ENCODE results near the gene TBX2. TPM values are rescaled to one million over a fixed set of nuclear protein-coding genes. Genes with fewer than 3 reads are reported as not detected.
"Not testable (repeated sequence)": the region's sequence is repeated elsewhere in the genome, so short reads cannot be mapped to it uniquely, and the experiment has no call there.

Gene TBX2
- total RNA-seq, 4 donors from 2014 or later, result 2.2 to 3.1 (median 2.8) TPM

- no peak for DNase-seq (ENCODE audit: low spot score in 2 of 2)
- 60% methylated on average over 9 of the region's 10 CpGs for WGBS
- no peaks in the 10 kb centered on the region for H3K4me1 ChIP-seq
- no peak overlapping the region for H3K4me3 ChIP-seq
- no peak overlapping the region for H3K27ac ChIP-seq
- TF ChIP-seq EP300 (IDR thresholded peaks at IDR 0.05), result no peak
- TF ChIP-seq POLR2AphosphoS5 (IDR thresholded peaks at IDR 0.05), result no peak
- TF ChIP-seq CTCF (IDR thresholded peaks at IDR 0.05), result no peak
- no peak for TF ChIP-seq POLR2A (IDR thresholded peaks at IDR 0.05)
- H3K9me3 ChIP-seq, result no peaks in the 10 kb centered on the region
- peaks cover 52% of the 10 kb centered on the region for H3K27me3 ChIP-seq
- H3K36me3 ChIP-seq, result no peaks in the 10 kb centered on the region
These were observed 24.5 kb downstream of the TBX2 start for GRCh38 chr17:61423967-61424649.

GRCh38 chr17:61425682-61426481, 26.2 kb downstream of the TBX2 start:
- Histone ChIP-seq H3K36me3 (no peaks in the 10 kb centered on the region), H3K4me3 (no peak overlapping the region), H3K4me1 (no peaks in the 10 kb centered on the region), H3K9me3 (no peaks in the 10 kb centered on the region), H3K27ac (no peak overlapping the region), H3K27me3 (peaks cover 46% of the 10 kb centered on the region)
- no peak for TF ChIP-seq POLR2AphosphoS5 (IDR thresholded peaks at IDR 0.05)
- TF ChIP-seq EP300 (IDR thresholded peaks at IDR 0.05), result no peak
- TF ChIP-seq POLR2A (IDR thresholded peaks at IDR 0.05), result no peak
- no peak for TF ChIP-seq CTCF (IDR thresholded peaks at IDR 0.05)
- WGBS, result 70% methylated on average over 11 of the region's 11 CpGs
- no peak for DNase-seq (ENCODE audit: low spot score in 2 of 2)

GRCh38 chr17:61426482-61427304, 27.1 kb downstream of the TBX2 start:
- H3K36me3 ChIP-seq, result no peaks in the 10 kb centered on the region
- 88% methylated on average over 10 of the region's 10 CpGs for WGBS
- H3K27me3 ChIP-seq, result peaks cover 39% of the 10 kb centered on the region
- no peak for DNase-seq (ENCODE audit: low spot score in 2 of 2)
- H3K9me3 ChIP-seq, result no peaks in the 10 kb centered on the region
- H3K27ac ChIP-seq, result no peak overlapping the region
- no peaks in the 10 kb centered on the region for H3K4me1 ChIP-seq
- H3K4me3 ChIP-seq, result no peak overlapping the region
- TF ChIP-seq POLR2AphosphoS5 (IDR thresholded peaks at IDR 0.05), result no peak

- Histone ChIP-seq H3K27me3 (peaks cover 33% of the 10 kb centered on the region), H3K4me1 (no peaks in the 10 kb centered on the region), H3K27ac (no peak overlapping the region), H3K4me3 (no peak overlapping the region), H3K36me3 (no peaks in the 10 kb centered on the region), H3K9me3 (no peaks in the 10 kb centered on the region)
- DNase-seq (ENCODE audit: low spot score in 2 of 2), result no peak
- no peak for TF ChIP-seq CTCF (IDR thresholded peaks at IDR 0.05)
- no peak for TF ChIP-seq POLR2AphosphoS5 (IDR thresholded peaks at IDR 0.05)
- TF ChIP-seq POLR2A (IDR thresholded peaks at IDR 0.05), result no peak
- TF ChIP-seq EP300 (IDR thresholded peaks at IDR 0.05), result no peak
These were observed 27.9 kb downstream of the TBX2 start for GRCh38 chr17:61427567-61427966.

DNA sequence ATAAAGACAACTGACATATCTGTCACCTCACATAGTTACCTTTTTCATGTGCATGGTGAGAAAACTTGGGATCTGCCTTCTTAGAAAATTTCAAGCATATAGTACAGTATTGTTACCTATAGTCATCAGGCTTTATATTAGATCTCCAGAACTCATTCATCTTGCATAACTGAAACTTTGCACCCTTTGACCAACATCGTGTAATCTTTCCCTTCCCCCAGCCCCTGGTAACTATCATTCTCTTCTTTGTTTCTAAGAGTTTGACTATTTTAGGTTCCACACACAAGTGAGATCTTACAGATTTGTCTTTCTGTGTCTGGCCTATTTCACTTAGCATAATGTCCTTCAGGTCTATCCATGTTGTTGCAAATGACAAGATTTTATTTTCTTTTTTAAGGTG, 29.6 kb downstream of the TBX2 start:
- Histone ChIP-seq H3K36me3 (no peaks in the 10 kb centered on the region), H3K4me1 (no peaks in the 10 kb centered on the region), H3K27me3 (peaks cover 18% of the 10 kb centered on the region), H3K4me3 (no peak overlapping the region), H3K27ac (no peak overlapping the region), H3K9me3 (no peaks in the 10 kb centered on the region)
- 69% methylated on average over 1 of the region's 1 CpG for whole genome bisulfite sequencing
- TF ChIP-seq POLR2A (IDR thresholded peaks at IDR 0.05), result no peak
- no peak for TF ChIP-seq EP300 (IDR thresholded peaks at IDR 0.05)
- DNase-seq (ENCODE audit: low spot score in 2 of 2), result no peak

GRCh38 chr17:61429831-61430230, 30.2 kb downstream of the TBX2 start:
- H3K36me3 ChIP-seq; H3K9me3 ChIP-seq; DNase-seq (ENCODE audit: low spot score in 2 of 2); H3K4me3 ChIP-seq; H3K27ac ChIP-seq; H3K4me1 ChIP-seq: not testable (repeated sequence)
- 91% methylated on average over 6 of the region's 6 CpGs for WGBS
- H3K27me3 ChIP-seq, result peaks cover 13% of the 10 kb centered on the region

All from suprapubic skin (tissue), 4 donors.